ENCODE data around the gene CACNA2D3. TPM values are rescaled to one million over a fixed set of nuclear protein-coding genes. Genes with fewer than 3 reads are reported as not detected.

The CACNA2D3 gene
- total and polyA plus RNA-seq, 7 donors = 2.7 to 13.5 (median 9.0) TPM

DNA sequence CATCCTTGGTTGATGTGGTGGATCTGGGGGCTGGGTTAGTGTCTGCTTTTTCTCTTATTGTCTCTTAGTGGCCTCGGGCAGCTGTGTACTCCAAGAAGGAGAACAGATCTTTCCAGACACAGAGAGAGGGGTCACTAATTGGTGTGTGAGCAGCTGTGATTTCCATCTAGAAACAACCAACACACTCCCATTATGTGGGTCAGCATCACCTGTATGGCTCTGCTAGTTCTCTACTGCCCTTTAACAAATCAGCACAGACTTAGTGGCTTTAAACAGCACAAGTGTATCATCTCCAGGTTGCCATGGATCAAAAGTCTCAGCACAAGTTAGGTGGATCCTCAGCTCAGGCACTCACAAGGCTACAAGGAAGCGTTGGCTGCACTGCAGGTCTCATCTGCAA, 648.7 kb downstream of the CACNA2D3 start:
- no peaks in the 10 kb centered on the region for H3K27me3 ChIP-seq (ENCODE audit: insufficient read depth in 3 of 3, low read length in 2 of 3)
- 79 to 89% (median 82%) methylated on average over 2 of the region's 2 CpGs for WGBS, 3 donors
- ATAC-seq (no peak), DNase-seq (no peak)
- H3K9me3 ChIP-seq = no peaks in the 10 kb centered on the region
- no peak overlapping the region for H3K27ac ChIP-seq
- TF ChIP-seq, protein P1, sequence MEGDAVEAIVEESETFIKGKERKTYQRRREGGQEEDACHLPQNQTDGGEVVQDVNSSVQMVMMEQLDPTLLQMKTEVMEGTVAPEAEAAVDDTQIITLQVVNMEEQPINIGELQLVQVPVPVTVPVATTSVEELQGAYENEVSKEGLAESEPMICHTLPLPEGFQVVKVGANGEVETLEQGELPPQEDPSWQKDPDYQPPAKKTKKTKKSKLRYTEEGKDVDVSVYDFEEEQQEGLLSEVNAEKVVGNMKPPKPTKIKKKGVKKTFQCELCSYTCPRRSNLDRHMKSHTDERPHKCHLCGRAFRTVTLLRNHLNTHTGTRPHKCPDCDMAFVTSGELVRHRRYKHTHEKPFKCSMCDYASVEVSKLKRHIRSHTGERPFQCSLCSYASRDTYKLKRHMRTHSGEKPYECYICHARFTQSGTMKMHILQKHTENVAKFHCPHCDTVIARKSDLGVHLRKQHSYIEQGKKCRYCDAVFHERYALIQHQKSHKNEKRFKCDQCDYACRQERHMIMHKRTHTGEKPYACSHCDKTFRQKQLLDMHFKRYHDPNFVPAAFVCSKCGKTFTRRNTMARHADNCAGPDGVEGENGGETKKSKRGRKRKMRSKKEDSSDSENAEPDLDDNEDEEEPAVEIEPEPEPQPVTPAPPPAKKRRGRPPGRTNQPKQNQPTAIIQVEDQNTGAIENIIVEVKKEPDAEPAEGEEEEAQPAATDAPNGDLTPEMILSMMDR (IDR thresholded peaks at IDR 0.05) = no peak
- intact Hi-C loops (cut with DNase I) = no loop called here
- no peaks in the 10 kb centered on the region for H3K36me3 ChIP-seq (ENCODE audit: insufficient read depth in 1 of 2, low read depth in 1 of 2)
- H3K4me1 ChIP-seq = no peaks in the 10 kb centered on the region
- no peak overlapping the region for H3K4me3 ChIP-seq

DNA sequence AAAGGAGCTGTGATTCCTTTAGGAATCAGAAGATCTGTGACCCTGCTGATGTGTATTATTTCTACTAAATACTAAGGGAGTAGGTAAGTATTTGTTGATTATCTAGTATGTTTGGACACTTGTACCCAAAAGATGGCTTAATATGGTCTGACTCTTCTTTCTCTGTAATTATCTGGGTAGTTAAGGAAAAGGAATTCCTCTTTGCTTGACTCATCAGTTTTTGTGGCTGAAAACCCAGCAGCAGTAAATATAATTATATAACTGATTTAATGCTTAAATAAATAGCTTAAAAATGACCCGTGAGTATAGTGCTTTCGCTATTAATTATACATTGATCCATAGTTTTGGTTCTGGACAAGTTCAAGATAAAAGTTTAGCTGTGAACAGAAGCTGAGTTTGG, 649.7 kb downstream of the CACNA2D3 start:
- Histone ChIP-seq H3K4me3 (no peak overlapping the region), H3K27me3 (ENCODE audit: insufficient read depth in 3 of 3, low read length in 2 of 3) (no peaks in the 10 kb centered on the region), H3K4me1 (no peaks in the 10 kb centered on the region), H3K27ac (no peak overlapping the region), H3K36me3 (ENCODE audit: insufficient read depth in 1 of 2, low read depth in 1 of 2) (no peaks in the 10 kb centered on the region), H3K9me3 (no peaks in the 10 kb centered on the region)
- DNase-seq = no peak
- TF ChIP-seq, protein P1 (IDR thresholded peaks at IDR 0.05) = no peak
- 92 to 93% (median 92%) methylated on average over 2 of the region's 2 CpGs for WGBS, 3 donors
- ATAC-seq = no peak
- intact Hi-C loops (cut with DNase I) = no loop called here

DNA sequence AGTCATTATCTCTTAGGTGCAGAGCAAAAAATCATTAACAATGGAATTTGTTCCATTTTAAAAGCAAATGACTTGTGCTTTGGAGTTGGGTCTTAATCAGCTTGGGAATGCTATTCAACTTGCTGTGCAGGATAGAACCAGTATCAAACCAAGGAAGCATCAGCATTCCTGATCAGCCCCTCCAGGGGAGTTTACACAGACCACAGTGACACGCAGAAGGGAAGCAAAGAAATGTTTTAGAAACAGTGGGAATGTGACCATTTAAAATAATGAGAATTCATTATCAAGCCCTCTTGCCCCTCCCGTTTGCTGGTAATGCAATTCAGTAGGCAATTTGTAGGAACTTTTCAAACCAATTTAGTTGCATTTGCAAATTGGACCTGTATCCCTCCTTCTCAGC, 650.4 kb downstream of the CACNA2D3 start:
- H3K27ac ChIP-seq = no peak overlapping the region
- WGBS, 3 donors = 88 to 92% (median 90%) methylated on average over 2 of the region's 2 CpGs
- ATAC-seq (no peak), DNase-seq (no peak)
- no peaks in the 10 kb centered on the region for H3K4me1 ChIP-seq
- TF ChIP-seq, protein P1 (IDR thresholded peaks at IDR 0.05) = no peak
- no peaks in the 10 kb centered on the region for H3K9me3 ChIP-seq
- no peaks in the 10 kb centered on the region for H3K36me3 ChIP-seq (ENCODE audit: insufficient read depth in 1 of 2, low read depth in 1 of 2)
- H3K27me3 ChIP-seq (ENCODE audit: insufficient read depth in 3 of 3, low read length in 2 of 3) = no peaks in the 10 kb centered on the region
- intact Hi-C loops (cut with DNase I) = no loop called here
- H3K4me3 ChIP-seq = no peak overlapping the region

DNA sequence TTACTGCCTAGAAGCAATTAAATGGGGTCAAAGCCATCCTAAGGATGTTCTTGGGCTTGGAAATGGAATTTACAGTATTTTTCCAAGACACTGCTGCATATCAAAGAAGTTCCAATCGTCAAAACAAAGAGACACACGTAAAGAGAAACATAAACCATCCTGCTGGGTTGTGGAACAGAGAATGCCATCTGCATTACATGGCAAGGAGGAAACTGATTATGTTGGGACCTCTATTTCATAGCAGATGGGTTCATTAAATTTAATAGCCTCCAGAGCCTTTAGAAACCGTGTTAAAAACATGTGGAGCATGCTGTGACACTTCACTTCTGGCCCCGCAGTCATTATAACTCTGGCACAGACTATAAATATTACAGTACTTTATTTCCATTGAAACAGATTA, 650.9 kb downstream of the CACNA2D3 start:
- Histone ChIP-seq H3K27ac (no peak overlapping the region), H3K4me3 (no peak overlapping the region), H3K4me1 (no peaks in the 10 kb centered on the region), H3K9me3 (no peaks in the 10 kb centered on the region), H3K27me3 (ENCODE audit: insufficient read depth in 3 of 3, low read length in 2 of 3) (no peaks in the 10 kb centered on the region), H3K36me3 (ENCODE audit: insufficient read depth in 1 of 2, low read depth in 1 of 2) (no peaks in the 10 kb centered on the region)
- intact Hi-C loops (cut with DNase I) = no loop called here
- TF ChIP-seq, protein P1 (IDR thresholded peaks at IDR 0.05) = no peak
- DNase-seq (no peak), ATAC-seq (no peak)
- WGBS, 3 donors = 59 to 64% (median 62%) methylated on average over 4 of the region's 4 CpGs

DNA sequence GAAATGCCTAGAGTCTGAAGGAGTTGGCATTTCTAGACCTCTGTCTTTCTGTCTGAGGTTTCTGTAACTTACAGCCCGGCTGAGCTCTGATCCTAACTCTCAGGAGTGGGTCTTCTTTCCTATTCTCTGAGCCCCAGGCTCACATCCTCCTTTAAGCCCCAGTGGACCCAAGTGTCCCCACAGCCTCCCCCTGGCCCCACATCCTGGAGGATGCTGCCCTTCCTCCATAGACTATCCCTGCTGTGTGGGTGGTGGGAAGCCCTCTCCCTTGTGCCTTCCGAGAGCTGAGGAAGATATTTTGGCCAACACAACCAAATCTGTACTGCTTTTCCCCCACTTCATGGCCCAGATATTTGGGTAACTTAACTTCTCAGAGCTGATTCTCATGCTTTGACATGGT, 654.2 kb downstream of the CACNA2D3 start:
- Histone ChIP-seq H3K36me3 (ENCODE audit: insufficient read depth in 1 of 2, low read depth in 1 of 2) (no peaks in the 10 kb centered on the region), H3K27ac (no peak overlapping the region), H3K9me3 (no peaks in the 10 kb centered on the region), H3K4me1 (no peaks in the 10 kb centered on the region), H3K4me3 (no peak overlapping the region), H3K27me3 (ENCODE audit: insufficient read depth in 3 of 3, low read length in 2 of 3) (no peaks in the 10 kb centered on the region)
- 78 to 83% (median 81%) methylated on average over 2 of the region's 2 CpGs for WGBS, 3 donors
- TF ChIP-seq, protein P1 (IDR thresholded peaks at IDR 0.05) = no peak
- ATAC-seq (no peak), DNase-seq (no peak)
- intact Hi-C loops (cut with DNase I) = no loop called here

Data from psoas muscle (tissue), 8 donors.